Endothelial cell of umbilical vein (primary cell): ENCODE results near the gene BIRC2.

Source experiments
- EZH2 ChIP-seq: IDR thresholded peaks from 2 replicates; pipeline ENCODE4 v1.6.1; 2012; ENCODE audit warnings: borderline replicate concordance, low read depth, mild to moderate bottlenecking, moderate library complexity, low read length, inconsistent platforms; ENCODE audit not compliant: severe bottlenecking
- FOS ChIP-seq: IDR thresholded peaks from 2 replicates; pipeline ENCODE4 v1.6.1; 2011; ENCODE audit warnings: mild to moderate bottlenecking, low read length, moderate library complexity, borderline replicate concordance; ENCODE audit not compliant: insufficient read depth
- GATA2 ChIP-seq: IDR thresholded peaks from 2 replicates; pipeline ENCODE4 v1.7.0; 2011; ENCODE audit warnings: low read depth, mild to moderate bottlenecking, moderate library complexity, mixed read lengths, low read length; ENCODE audit not compliant: insufficient read length, insufficient read depth
- JUN ChIP-seq: IDR thresholded peaks from 2 replicates; pipeline ENCODE4 v1.6.1; 2011; ENCODE audit warnings: borderline replicate concordance, low read depth; ENCODE audit not compliant: insufficient read length, insufficient read depth
- MYC ChIP-seq: IDR thresholded peaks from one replicate; pipeline ENCODE4 v1.6.1; 2011; ENCODE audit warnings: mild to moderate bottlenecking, low read depth, low read length
- POLR2A ChIP-seq: IDR thresholded peaks from 2 replicates; pipeline ENCODE4 v1.6.1; 2012; ENCODE audit warnings: low read depth, mild to moderate bottlenecking, control low read depth, low read length
- POLR2AphosphoS5 ChIP-seq: IDR thresholded peaks from 2 replicates; pipeline ENCODE4 v1.6.1; 2012; ENCODE audit warnings: low read depth, mild to moderate bottlenecking, control low read depth, low read length, moderate library complexity; ENCODE audit not compliant: insufficient read depth
- TF ChIP-seq, protein P1 (sequence below), 2 donors: IDR thresholded peaks; 1 replicate in 1 of 2; 2 replicates in 1 of 2; pipeline ENCODE4 v1.5.1; 2011; ENCODE audit warnings: low read length in 2 of 2, mild to moderate bottlenecking in 2 of 2, moderate library complexity in 2 of 2, control low read depth in 1 of 2, inconsistent platforms in 1 of 2, low read depth in 1 of 2; ENCODE audit not compliant: insufficient read depth in 1 of 2; ENCODE audit errors: extremely low read depth in 1 of 2
- TF ChIP-seq, protein P2 (sequence below): IDR thresholded peaks from 2 replicates; pipeline ENCODE4 v1.6.1; 2011; ENCODE audit not compliant: insufficient read depth, insufficient read length

DNA sequence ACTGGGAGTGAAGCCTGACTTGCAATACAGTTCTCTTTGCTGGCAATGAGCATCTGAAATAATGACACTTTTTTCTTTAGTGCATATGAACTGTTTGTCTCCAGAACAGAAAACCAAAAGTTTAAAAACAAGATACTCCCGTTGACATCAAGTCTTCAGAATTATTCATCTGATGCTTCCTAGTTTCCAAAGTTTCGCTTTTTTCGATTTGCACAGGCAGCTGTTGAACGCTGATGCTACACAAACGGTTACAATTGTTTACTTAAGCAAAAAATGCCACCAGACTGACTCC is 612 bp upstream of the BIRC2 start:
- TF ChIP-seq POLR2A (no peak), EZH2 (no peak), MYC (no peak), POLR2AphosphoS5 (no peak), FOS (no peak), GATA2 (no peak), JUN (no peak)
- TF ChIP-seq, protein P1, sequence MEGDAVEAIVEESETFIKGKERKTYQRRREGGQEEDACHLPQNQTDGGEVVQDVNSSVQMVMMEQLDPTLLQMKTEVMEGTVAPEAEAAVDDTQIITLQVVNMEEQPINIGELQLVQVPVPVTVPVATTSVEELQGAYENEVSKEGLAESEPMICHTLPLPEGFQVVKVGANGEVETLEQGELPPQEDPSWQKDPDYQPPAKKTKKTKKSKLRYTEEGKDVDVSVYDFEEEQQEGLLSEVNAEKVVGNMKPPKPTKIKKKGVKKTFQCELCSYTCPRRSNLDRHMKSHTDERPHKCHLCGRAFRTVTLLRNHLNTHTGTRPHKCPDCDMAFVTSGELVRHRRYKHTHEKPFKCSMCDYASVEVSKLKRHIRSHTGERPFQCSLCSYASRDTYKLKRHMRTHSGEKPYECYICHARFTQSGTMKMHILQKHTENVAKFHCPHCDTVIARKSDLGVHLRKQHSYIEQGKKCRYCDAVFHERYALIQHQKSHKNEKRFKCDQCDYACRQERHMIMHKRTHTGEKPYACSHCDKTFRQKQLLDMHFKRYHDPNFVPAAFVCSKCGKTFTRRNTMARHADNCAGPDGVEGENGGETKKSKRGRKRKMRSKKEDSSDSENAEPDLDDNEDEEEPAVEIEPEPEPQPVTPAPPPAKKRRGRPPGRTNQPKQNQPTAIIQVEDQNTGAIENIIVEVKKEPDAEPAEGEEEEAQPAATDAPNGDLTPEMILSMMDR (IDR thresholded peaks at IDR 0.05; ENCODE audit: extremely low read depth in 1 of 2, insufficient read depth in 1 of 2, low read depth in 1 of 2, low read length in 2 of 2): no peak
- TF ChIP-seq, protein P2, sequence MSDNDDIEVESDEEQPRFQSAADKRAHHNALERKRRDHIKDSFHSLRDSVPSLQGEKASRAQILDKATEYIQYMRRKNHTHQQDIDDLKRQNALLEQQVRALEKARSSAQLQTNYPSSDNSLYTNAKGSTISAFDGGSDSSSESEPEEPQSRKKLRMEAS: no peak
